ENCODE results near the gene ZNF540.
"Not testable (repeated sequence)": the region's sequence is repeated elsewhere in the genome, so short reads cannot be mapped to it uniquely, and the experiment has no call there.

The ZNF540 gene

DNA sequence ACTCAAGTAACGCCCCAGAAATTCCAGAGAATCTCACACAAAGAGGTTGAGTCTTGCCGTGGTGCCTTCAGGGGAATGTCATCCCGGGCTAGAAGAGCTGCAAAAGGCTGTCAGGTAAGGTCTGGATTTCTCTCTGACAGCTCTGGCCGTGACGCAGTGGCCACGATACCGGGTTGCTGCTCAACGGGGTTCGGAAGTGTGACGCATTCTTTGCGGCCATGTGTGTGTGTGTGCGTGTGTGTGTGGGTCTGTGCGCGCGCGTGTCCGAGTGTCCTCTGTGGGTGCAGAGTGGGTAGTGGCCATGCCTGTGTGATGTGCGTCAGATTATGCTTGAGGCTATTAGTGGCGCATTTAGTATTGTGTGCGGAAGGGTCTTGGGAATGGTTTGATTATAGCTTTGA, 306 bp downstream of the ZNF540 start:
- H3K4me1 ChIP-seq: peaks cover 10 to 17% (median 15%) of the 10 kb centered on the region in 10 experiments; a peak in 19 of 20 replicates
- peak overlapping the region; percentile 76 to 94 (median 88) for H3K4me2 ChIP-seq
- no peaks in the 10 kb centered on the region for H4K20me1 ChIP-seq
- H3K9ac ChIP-seq: peak overlapping the region; percentile 65 to 84 (median 77)
- no peaks in the 10 kb centered on the region for H3K27me3 ChIP-seq
- H3K9me3 ChIP-seq (replicated peaks in 1 of 11): peaks cover 0 to 31% (median 21%) of the 10 kb centered on the region in 11 experiments; a peak in 19 of 22 replicates
- TF ChIP-seq Cebpa-rat (IDR thresholded peaks at IDR 0.05): no peak
- H3K27ac ChIP-seq: peak overlapping the region in 7 of 11 experiments; percentile 52 to 73 (median 61); a peak in 10 of 22 replicates
- H3K36me3 ChIP-seq: peaks cover 11 to 27% (median 17%) of the 10 kb centered on the region in 11 experiments; a peak in 21 of 22 replicates
- H3K4me3 ChIP-seq: peak overlapping the region; percentile 66 to 87 (median 80)

DNA sequence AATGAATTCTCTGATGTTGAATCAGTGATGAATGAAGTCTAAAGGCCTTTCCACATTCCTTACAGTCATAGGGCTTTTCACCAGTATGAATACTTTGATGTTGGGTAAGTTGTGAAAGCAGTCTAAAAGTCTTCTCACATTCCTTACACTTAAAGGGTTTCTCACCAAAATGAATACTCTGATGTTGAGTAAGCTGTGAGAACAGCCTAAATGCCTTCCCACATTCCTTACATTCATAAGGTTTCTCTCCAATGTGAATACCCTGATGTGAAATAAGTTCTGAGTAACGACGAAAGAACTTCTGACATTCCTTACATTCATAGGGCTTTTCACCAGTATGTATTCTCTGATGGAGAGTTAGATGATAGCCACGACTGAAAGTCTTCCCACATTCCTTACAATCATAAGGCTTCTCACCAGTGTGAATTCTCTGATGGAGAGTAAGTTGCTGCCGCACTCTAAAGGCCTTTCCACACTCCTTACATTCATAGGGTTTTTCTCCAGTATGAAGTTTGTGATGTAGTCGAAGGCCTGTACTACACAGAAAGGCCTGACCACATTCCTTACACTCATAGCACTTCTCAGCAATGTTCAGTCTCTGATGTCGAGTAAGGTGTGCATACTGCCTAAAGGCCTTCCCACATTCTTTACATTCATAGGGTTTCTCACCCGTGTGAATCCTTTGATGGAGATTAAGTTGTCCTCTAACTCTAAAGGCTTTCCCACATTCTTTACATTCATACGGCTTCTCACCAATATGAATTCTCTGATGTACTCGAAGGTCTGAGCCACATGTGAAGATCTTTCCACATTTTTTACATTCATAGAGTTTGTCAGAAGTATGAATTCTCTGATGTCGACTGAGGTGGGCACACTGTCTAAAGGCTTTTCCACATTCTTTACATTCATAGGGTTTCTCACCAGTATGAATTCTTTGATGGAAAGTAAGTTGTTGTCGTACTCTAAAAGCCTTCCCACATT, 40.7 kb downstream of the ZNF540 start:
- H3K4me1 ChIP-seq: no peaks in the 10 kb centered on the region
- no peak overlapping the region for H3K4me2 ChIP-seq
- H3K9ac ChIP-seq: no peak overlapping the region
- peak overlapping the region in 9 of 10 experiments; percentile 1 to 42 (median 20); a peak in 11 of 20 replicates for H3K4me3 ChIP-seq
- no peak for TF ChIP-seq Cebpa-rat (IDR thresholded peaks at IDR 0.05)
- no peaks in the 10 kb centered on the region for H3K27me3 ChIP-seq
- peaks cover 94 to 99% (median 98%) of the 10 kb centered on the region in 11 experiments for H3K9me3 ChIP-seq (replicated peaks in 1 of 11)
- no peaks in the 10 kb centered on the region for H4K20me1 ChIP-seq
- no peak overlapping the region for H3K27ac ChIP-seq
- H3K36me3 ChIP-seq: peaks cover 73 to 89% (median 79%) of the 10 kb centered on the region in 11 experiments

DNA sequence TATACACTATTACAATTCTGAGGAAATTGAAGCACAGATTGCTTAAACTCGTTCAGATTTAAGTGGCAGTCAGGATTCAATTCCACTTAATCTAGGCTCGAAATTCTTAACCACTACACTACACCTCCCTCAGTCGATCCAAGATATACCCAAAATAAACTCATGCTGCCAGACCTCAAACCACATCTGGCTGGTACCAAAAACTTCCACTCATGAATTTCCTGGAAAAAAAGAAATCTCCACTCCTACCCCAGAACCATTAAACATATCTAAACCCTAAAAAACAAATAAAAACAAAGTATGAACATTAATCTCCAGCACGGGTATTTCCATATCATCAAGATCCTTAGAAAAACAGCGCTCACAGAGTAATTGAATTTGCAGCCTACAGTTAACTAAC, 59.4 kb downstream of the ZNF540 start:
- Histone ChIP-seq H3K9me3 (replicated peaks in 1 of 11) (peaks cover 42 to 60% (median 48%) of the 10 kb centered on the region in 11 experiments), H3K4me1 (peaks cover 15 to 31% (median 24%) of the 10 kb centered on the region in 10 experiments), H3K4me3 (peak overlapping the region; percentile 75 to 95 (median 82)), H3K9ac (peak overlapping the region; percentile 80 to 92 (median 87)), H4K20me1 (peaks cover 0 to 4% (median 0%) of the 10 kb centered on the region in 11 experiments; a peak in 4 of 22 replicates), H3K27me3 (no peaks in the 10 kb centered on the region), H3K36me3 (peaks cover 25 to 39% (median 37%) of the 10 kb centered on the region in 11 experiments), H3K4me2 (peak overlapping the region; percentile 84 to 98 (median 91)), H3K27ac (peak overlapping the region; percentile 58 to 92 (median 87))
- no peak for TF ChIP-seq Cebpa-rat (IDR thresholded peaks at IDR 0.05)

DNA sequence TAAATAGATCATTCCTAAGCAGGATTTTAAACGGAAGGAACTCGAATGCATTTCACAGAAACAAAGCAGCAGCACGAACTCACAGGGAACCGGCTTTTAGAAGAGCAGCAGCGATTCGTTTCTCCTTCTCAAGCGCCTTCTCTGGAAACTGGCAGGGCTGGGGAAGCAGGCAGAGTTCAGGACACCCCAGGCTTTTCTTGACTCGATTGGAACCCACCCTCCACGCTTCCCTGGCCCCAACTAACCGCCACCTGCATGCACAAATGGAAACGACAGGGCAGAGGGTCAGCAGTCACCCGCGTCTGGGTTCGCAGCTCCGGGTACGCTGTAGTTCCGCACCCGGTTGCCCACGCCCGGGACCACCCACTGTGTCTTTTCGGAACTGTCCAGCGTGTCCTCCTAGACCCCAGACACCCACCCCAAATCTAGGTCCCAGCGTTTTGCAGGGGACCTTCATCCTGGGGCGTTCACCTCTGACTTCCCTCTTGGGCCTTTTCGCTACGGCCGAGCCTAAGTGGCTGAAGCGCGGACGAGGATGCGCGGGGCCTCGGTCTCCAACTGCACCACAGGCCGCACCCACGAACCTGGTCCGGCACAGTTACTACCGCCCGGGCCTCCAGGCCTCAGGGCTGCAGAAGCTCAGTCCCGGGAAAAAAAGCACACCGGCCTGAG, 60.1 kb downstream of the ZNF540 start:
- Histone ChIP-seq H3K36me3 (peaks cover 19 to 35% (median 30%) of the 10 kb centered on the region in 11 experiments), H3K9me3 (replicated peaks in 1 of 11) (peaks cover 42 to 60% (median 47%) of the 10 kb centered on the region in 11 experiments), H3K9ac (peak overlapping the region; percentile 80 to 92 (median 87)), H3K4me2 (peak overlapping the region; percentile 84 to 98 (median 91)), H3K27ac (peak overlapping the region; percentile 58 to 92 (median 87)), H3K4me3 (peak overlapping the region; percentile 75 to 95 (median 82)), H4K20me1 (peaks cover 0 to 4% (median 0%) of the 10 kb centered on the region in 11 experiments; a peak in 4 of 22 replicates), H3K4me1 (peaks cover 15 to 31% (median 24%) of the 10 kb centered on the region in 10 experiments), H3K27me3 (no peaks in the 10 kb centered on the region)
- TF ChIP-seq Cebpa-rat (IDR thresholded peaks at IDR 0.05): no peak

DNA sequence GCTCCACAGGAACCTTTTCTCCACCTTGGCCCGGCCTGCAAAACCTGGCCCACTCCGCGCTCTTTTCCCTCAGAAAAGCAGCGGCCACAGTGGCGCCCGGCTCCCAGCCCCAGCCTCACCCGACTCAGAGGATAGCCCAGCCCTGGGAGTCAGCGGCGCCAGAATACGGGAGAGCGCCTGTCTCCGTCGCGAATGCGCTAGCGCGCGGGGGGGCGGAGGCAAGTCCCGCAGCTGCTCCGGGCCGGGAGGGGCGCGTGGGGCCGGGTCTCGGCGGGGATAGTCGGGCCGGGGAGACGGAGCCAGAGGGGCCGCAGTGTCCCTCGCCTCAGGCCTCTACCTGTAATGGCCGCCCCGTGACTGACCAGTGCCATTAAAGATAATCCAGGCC, 60.6 kb downstream of the ZNF540 start, which contains the start of gene ZFP30:
ZFP30 (minus strand) TSS at position 165 of the 388 bp plus-strand sequence. CDS start 7,643 bp downstream, outside the sequence.
- H3K4me1 ChIP-seq: peaks cover 15 to 31% (median 24%) of the 10 kb centered on the region in 10 experiments
- H4K20me1 ChIP-seq: peaks cover 0 to 4% (median 0%) of the 10 kb centered on the region in 11 experiments; a peak in 4 of 22 replicates
- H3K4me3 ChIP-seq: peak within 1 kb of the TSS; percentile 75 to 95 (median 82)
- peak within 1 kb of the TSS; percentile 80 to 92 (median 87) for H3K9ac ChIP-seq
- peaks cover 42 to 60% (median 47%) of the 10 kb centered on the region in 11 experiments for H3K9me3 ChIP-seq (replicated peaks in 1 of 11)
- peak within 1 kb of the TSS; percentile 58 to 92 (median 87) for H3K27ac ChIP-seq
- peaks cover 13 to 32% (median 26%) of the 10 kb centered on the region in 11 experiments for H3K36me3 ChIP-seq
- no peak for TF ChIP-seq Cebpa-rat (IDR thresholded peaks at IDR 0.05)
- H3K4me2 ChIP-seq: peak within 1 kb of the TSS; percentile 84 to 98 (median 91)
- H3K27me3 ChIP-seq: no peaks in the 10 kb centered on the region

DNA sequence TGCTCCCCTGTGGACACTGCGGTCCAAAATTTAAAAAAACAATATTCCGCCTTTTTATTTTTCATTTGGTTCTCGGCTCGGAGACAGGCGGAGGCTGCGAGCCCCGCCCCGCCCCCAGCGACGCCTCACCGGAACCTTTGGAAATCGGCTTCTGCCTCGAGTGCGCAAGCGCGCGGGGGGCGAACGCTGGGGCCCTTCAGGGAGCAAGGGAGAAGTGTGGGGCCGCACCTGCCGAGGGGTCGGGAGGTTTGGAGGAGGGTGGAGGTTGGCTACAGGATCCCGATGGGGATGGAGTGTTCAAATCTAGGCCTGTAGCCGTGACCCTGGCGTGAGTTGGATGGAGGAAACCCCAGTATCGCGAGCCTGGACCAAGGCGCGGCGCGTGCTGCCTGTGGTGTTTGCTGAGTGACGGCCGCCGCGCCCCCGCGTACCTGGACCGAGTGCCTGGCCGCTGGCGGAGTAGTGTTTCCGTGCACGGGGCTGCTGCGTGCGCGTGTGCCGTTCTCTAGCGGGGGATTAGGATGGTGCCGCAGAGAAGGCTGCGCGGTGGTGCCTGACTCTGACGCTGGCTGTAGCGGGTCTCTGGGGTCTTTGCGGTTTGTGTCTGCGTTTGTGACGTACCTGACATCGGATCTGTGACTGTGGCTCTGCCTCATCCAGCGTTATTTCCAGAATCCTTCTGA, 61.2 kb downstream of the ZNF540 start:
- peaks cover 42 to 60% (median 47%) of the 10 kb centered on the region in 11 experiments for H3K9me3 ChIP-seq (replicated peaks in 1 of 11)
- peak overlapping the region; percentile 75 to 95 (median 82) for H3K4me3 ChIP-seq
- H3K9ac ChIP-seq: peak overlapping the region; percentile 80 to 92 (median 87)
- H3K4me2 ChIP-seq: peak overlapping the region; percentile 84 to 98 (median 91)
- H3K4me1 ChIP-seq: peaks cover 15 to 31% (median 24%) of the 10 kb centered on the region in 10 experiments
- no peaks in the 10 kb centered on the region for H3K27me3 ChIP-seq
- peaks cover 0 to 4% (median 0%) of the 10 kb centered on the region in 11 experiments; a peak in 4 of 22 replicates for H4K20me1 ChIP-seq
- TF ChIP-seq Cebpa-rat (IDR thresholded peaks at IDR 0.05): no peak
- H3K36me3 ChIP-seq: peaks cover 8 to 32% (median 22%) of the 10 kb centered on the region in 11 experiments
- peak overlapping the region; percentile 58 to 92 (median 87) for H3K27ac ChIP-seq

DNA sequence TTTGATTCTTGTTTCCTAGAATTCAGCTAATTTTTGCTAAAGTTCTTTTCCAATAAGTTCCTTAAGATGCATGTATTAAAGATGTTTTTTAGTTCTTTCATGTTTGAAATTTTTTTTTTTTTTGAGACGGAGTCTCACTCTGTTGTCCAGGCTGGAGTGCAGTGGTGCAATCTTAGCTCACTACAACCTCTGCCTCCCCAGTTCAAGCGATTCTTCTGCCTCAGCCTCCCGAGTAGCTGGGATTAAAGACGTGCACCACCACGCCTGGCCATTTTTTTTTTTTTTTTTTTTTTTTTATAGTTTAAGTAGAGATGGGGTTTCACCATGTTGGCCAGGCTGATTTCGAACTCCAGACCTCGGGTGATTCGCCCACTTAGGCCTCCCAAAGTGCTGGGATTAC, 62.5 kb downstream of the ZNF540 start:
- H3K27ac ChIP-seq, H4K20me1 ChIP-seq, H3K4me3 ChIP-seq, H3K9ac ChIP-seq, H3K27me3 ChIP-seq: not testable (repeated sequence)
- H3K4me2 ChIP-seq: peak overlapping the region in 6 of 11 experiments; percentile 84 to 98 (median 90); a peak in 11 of 22 replicates
- H3K4me1 ChIP-seq: peaks cover 15 to 29% (median 24%) of the 10 kb centered on the region in 10 experiments
- peaks cover 3 to 34% (median 16%) of the 10 kb centered on the region in 11 experiments; a peak in 21 of 22 replicates for H3K36me3 ChIP-seq
- peaks cover 42 to 60% (median 47%) of the 10 kb centered on the region in 11 experiments for H3K9me3 ChIP-seq (replicated peaks in 1 of 11)
